K562 (cell line): Measurements from ENCODE around the gene IKZF3. TPM values are rescaled to one million over a fixed set of nuclear protein-coding genes. Genes with fewer than 3 reads are reported as not detected.

ENCODE experiments used
- ADNP ChIP-seq: fragments of 200-800 bp; sonication (Bioruptor generic); IDR thresholded peaks from 2 replicates; pipeline ENCODE4 v1.6.1; 2016; ENCODE audit warnings: missing genetic modification characterization, missing compliant biosample characterization
- CCNT2 ChIP-seq: IDR thresholded peaks from 2 replicates; pipeline ENCODE4 v1.6.1; 2011; ENCODE audit warnings: borderline replicate concordance, low read depth, mild to moderate bottlenecking, moderate library complexity, mixed read lengths, low read length; ENCODE audit not compliant: insufficient read length; ENCODE audit errors: extremely low read depth
- ETV5 ChIP-seq: sonication (generic); formaldehyde crosslinking; IDR thresholded peaks from 2 replicates; pipeline ENCODE4 v1.4.0; 2020; ENCODE audit warnings: low read depth, mild to moderate bottlenecking, missing genetic modification reagents
- HNRNPL ChIP-seq: fragments of 200-400 bp; formaldehyde crosslinking; IDR thresholded peaks from 2 replicates; pipeline ENCODE4 v1.6.1; 2017; ENCODE audit warnings: low read depth, mild to moderate bottlenecking, low read length
- MYC ChIP-seq, 2 experiments: fragments of 250-450 bp in 1 of 2; sonication (Bioruptor Pico) in 1 of 2; IDR thresholded peaks; 2 replicates each; pipeline versions ENCODE4 v1.5.1 to v1.6.1; 2012 to 2021; ENCODE audit warnings: low read depth in 2 of 2, borderline replicate concordance in 1 of 2, improper control_type of control experiment in 1 of 2, low read length in 1 of 2, mild to moderate bottlenecking in 1 of 2, moderate library complexity in 1 of 2
- NCOA4 ChIP-seq: fragments of 450-650 bp; IDR thresholded peaks from 2 replicates; pipeline ENCODE4 v1.6.1; 2018; ENCODE audit warnings: mild to moderate bottlenecking; ENCODE audit not compliant: partially characterized antibody
- PREB ChIP-seq: sonication (generic); formaldehyde crosslinking; IDR thresholded peaks from 2 replicates; pipeline ENCODE4 v1.8.1; 2023; ENCODE audit warnings: mild to moderate bottlenecking, missing genetic modification reagents
- RNF219 ChIP-seq: fragments of 250-450 bp; sonication (Bioruptor Pico); IDR thresholded peaks from 2 replicates; pipeline ENCODE4 v1.5.0; 2022; ENCODE audit warnings: mild to moderate bottlenecking
- WHSC1 ChIP-seq: IDR thresholded peaks from one replicate; pipeline ENCODE4 v1.6.1; 2012; ENCODE audit warnings: low read length, control low read depth, inconsistent platforms
- ZBTB7A ChIP-seq: IDR thresholded peaks from 2 replicates; pipeline ENCODE4 v1.6.1; 2011; ENCODE audit warnings: low read depth, mild to moderate bottlenecking, low read length, moderate library complexity, borderline replicate concordance; ENCODE audit not compliant: control insufficient read depth
- ZNF121 ChIP-seq: sonication (generic); formaldehyde crosslinking; conservative IDR thresholded peaks from 2 replicates; pipeline ENCODE4 v1.8.0; 2022; ENCODE audit warnings: missing genetic modification reagents
- ZNF253 ChIP-seq: fragments of 250-450 bp; sonication (Bioruptor Pico); conservative IDR thresholded peaks from 2 replicates; pipeline ENCODE4 v1.6.1; 2021; ENCODE audit warnings: mild to moderate bottlenecking
- ZNF384 ChIP-seq: IDR thresholded peaks from 2 replicates; pipeline ENCODE4 v1.6.1; 2012; ENCODE audit warnings: low read depth, low read length, improper control_type of control experiment
- ZNF589 ChIP-seq: fragments of 200-800 bp; sonication (Bioruptor generic); IDR thresholded peaks from 2 replicates; pipeline ENCODE4 v1.6.1; 2016; ENCODE audit warnings: low read depth, missing genetic modification characterization, missing compliant biosample characterization
- ZNF785 ChIP-seq: fragments of 250-450 bp; sonication (Bioruptor Pico); IDR thresholded peaks from 2 replicates; pipeline ENCODE4 v1.4.0; 2020; ENCODE audit warnings: mild to moderate bottlenecking
- polyA plus RNA-seq, 8 experiments: library from polyadenylated mRNA; depleted of rRNA in 4 of 8; stranded (reverse) in 5 of 8; unstranded in 3 of 8; fragments of >200 nt; fragmentation: Nextera tagmentation in 2 of 8; fragmentation: Illumina TruSeq in 1 of 8; extraction: Ambion mirVana in 2 of 8; extraction: Trizol in 1 of 8; gene quantifications; 2 replicates each; pipeline versions ENCODE4 v1.2.1 to v1.2.3, GENCODE V29; 2011 to 2014; ENCODE audit warnings: inconsistent platforms in 1 of 8, missing spikeins in 1 of 8
- total RNA-seq, 7 experiments: library from RNA; depleted of rRNA in 6 of 7; stranded (reverse); fragments of >200 nt in 6 of 7; fragmentation: Illumina TruSeq in 2 of 7; extraction: Trizol in 2 of 7; gene quantifications; 2 replicates each; pipeline versions ENCODE4 v1.2.1 to v1.2.3, GENCODE V29; 2011 to 2021; ENCODE audit warnings: low replicate concordance in 1 of 7
- TF ChIP-seq, protein P1 (sequence below): fragments of 450-650 bp; IDR thresholded peaks from 2 replicates; pipeline ENCODE4 v1.6.1; 2016; ENCODE audit warnings: mild to moderate bottlenecking
- TF ChIP-seq, protein P2 (sequence below): sonication (generic); formaldehyde crosslinking; IDR thresholded peaks from 2 replicates; pipeline ENCODE4 v1.4.0; 2020; ENCODE audit warnings: mild to moderate bottlenecking, missing genetic modification reagents
- TF ChIP-seq, protein P3 (sequence below): sonication (generic); formaldehyde crosslinking; IDR thresholded peaks from 2 replicates; pipeline ENCODE4 v1.9.0; 2022; ENCODE audit warnings: mild to moderate bottlenecking, missing genetic modification reagents

IKZF3 gene
- total and polyA plus RNA-seq, 9 of the 15 experiments (the other 6 are each of a cell fraction or from before 2014, with no cell fraction given) = 0.06 to 1.6 (median 0.62) TPM

DNA sequence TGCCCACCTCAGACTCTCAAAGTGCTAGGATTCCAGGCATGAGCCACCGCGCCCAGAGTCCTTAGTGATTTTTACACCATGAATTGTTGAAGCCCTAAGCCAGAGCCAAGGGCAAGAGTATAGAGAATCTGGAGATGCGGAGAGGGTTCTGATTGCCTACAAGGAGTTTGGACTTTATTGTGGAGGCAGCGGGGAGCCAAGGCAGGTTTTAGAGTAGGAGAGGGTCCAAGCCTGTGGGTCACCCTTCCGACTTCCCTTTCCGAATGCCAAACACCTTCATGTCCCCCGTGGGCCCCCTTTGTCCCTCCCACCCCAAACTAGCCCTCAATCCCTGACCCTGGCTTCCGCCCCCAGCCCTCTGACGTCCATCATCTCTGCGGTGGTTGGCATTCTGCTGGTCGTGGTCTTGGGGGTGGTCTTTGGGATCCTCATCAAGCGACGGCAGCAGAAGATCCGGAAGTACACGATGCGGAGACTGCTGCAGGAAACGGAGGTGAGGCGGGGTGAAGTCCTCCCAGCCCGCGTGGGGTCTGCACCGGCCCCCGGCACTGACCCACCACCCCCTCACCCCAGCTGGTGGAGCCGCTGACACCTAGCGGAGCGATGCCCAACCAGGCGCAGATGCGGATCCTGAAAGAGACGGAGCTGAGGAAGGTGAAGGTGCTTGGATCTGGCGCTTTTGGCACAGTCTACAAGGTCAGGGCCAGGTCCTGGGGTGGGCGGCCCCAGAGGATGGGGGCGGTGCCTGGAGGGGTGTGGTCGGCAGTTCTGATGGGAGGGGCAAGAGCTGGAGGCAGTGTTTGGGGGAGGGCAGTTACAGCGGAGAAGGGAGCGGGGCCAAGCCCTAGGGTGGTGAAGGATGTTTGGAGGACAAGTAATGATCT lies 140.9 kb downstream of the IKZF3 start (continued):
- TF ChIP-seq WHSC1 = no peak
- no peak for TF ChIP-seq PREB (CRISPR knock-in tag)
- TF ChIP-seq, protein P1, sequence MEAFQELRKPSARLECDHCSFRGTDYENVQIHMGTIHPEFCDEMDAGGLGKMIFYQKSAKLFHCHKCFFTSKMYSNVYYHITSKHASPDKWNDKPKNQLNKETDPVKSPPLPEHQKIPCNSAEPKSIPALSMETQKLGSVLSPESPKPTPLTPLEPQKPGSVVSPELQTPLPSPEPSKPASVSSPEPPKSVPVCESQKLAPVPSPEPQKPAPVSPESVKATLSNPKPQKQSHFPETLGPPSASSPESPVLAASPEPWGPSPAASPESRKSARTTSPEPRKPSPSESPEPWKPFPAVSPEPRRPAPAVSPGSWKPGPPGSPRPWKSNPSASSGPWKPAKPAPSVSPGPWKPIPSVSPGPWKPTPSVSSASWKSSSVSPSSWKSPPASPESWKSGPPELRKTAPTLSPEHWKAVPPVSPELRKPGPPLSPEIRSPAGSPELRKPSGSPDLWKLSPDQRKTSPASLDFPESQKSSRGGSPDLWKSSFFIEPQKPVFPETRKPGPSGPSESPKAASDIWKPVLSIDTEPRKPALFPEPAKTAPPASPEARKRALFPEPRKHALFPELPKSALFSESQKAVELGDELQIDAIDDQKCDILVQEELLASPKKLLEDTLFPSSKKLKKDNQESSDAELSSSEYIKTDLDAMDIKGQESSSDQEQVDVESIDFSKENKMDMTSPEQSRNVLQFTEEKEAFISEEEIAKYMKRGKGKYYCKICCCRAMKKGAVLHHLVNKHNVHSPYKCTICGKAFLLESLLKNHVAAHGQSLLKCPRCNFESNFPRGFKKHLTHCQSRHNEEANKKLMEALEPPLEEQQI = no peak
- peak; percentile 85 for TF ChIP-seq ZBTB7A
- TF ChIP-seq RNF219 (CRISPR knock-in tag) = no peak
- TF ChIP-seq ADNP (tag) = no peak
- TF ChIP-seq NCOA4 = no peak
- TF ChIP-seq ZNF785 = no peak
- TF ChIP-seq ZNF253 (CRISPR knock-in tag) = no peak
- TF ChIP-seq CCNT2 = peak; percentile 28
- TF ChIP-seq ZNF384 = no peak
- TF ChIP-seq ZNF121 = no peak
- no peak for TF ChIP-seq HNRNPL
- TF ChIP-seq, protein P2, sequence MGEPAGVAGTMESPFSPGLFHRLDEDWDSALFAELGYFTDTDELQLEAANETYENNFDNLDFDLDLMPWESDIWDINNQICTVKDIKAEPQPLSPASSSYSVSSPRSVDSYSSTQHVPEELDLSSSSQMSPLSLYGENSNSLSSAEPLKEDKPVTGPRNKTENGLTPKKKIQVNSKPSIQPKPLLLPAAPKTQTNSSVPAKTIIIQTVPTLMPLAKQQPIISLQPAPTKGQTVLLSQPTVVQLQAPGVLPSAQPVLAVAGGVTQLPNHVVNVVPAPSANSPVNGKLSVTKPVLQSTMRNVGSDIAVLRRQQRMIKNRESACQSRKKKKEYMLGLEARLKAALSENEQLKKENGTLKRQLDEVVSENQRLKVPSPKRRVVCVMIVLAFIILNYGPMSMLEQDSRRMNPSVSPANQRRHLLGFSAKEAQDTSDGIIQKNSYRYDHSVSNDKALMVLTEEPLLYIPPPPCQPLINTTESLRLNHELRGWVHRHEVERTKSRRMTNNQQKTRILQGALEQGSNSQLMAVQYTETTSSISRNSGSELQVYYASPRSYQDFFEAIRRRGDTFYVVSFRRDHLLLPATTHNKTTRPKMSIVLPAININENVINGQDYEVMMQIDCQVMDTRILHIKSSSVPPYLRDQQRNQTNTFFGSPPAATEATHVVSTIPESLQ = no peak
- peak; percentile 57 for TF ChIP-seq MYC (IDR thresholded peaks at IDR 0.05; ENCODE audit: low read depth, low read length)
- no peak for TF ChIP-seq MYC (CRISPR knock-in tag; IDR thresholded peaks at IDR 0.05; ENCODE audit: borderline replicate concordance, low read depth)
- TF ChIP-seq ZNF589 (CRISPR knock-in tag) = no peak
- TF ChIP-seq ETV5 (CRISPR knock-in tag) = no peak
- TF ChIP-seq, protein P3, sequence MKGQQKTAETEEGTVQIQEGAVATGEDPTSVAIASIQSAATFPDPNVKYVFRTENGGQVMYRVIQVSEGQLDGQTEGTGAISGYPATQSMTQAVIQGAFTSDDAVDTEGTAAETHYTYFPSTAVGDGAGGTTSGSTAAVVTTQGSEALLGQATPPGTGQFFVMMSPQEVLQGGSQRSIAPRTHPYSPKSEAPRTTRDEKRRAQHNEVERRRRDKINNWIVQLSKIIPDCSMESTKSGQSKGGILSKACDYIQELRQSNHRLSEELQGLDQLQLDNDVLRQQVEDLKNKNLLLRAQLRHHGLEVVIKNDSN (CRISPR knock-in tag) = no peak
